HL-60/S4 treated with phorbol 12-myristate 13-acetate at 8.2 ng/mL for 4 days and 3 days (cell line): ENCODE results near the gene NAA50.

Experiments used
- in situ Hi-C: fragments of 300-500 bp; cut with MboI; formaldehyde crosslinking; loops from 2 replicates; pipeline ENCODE4 v1.15.0; 2022; ENCODE audit warnings: low sequenced_read_pairs

The NAA50 gene

DNA sequence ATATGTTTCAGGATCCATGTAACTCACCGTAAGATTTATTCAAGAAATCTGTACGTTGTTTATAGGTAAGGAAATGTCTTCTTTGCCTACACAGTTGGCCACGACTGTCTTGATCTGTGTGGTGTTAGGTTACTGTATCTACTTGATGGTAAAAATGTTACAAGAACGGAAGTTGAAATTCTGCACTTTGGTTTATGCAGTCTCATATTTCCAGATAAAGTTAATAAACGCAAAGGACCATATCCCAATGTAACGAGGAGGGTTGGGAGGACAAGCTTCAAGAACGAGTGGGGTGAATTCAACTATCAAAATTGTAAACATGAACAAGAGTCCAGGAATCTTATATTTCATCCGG lies 50.6 kb downstream of the NAA50 start:
- in situ Hi-C loops: no loop called here

DNA sequence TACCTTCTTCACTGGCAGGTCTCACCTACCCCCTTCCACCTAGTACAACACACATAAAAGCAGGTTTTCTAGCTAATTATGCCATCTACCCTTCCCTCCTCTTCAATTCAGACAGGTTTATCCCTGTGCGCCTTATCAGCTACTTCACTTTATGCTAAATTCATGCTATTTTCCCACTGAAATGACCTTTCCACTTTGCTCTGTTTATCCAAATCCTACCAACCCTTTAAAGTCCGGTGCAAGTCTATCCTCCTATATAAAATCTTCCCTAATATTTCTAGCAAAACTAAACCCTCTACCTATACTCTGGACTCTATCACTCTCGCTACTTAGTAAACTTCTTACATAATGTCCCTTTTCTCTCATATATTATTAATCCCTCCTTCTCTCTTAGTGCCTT lies 55.6 kb downstream of the NAA50 start:
- in situ Hi-C loops: no loop called here

DNA sequence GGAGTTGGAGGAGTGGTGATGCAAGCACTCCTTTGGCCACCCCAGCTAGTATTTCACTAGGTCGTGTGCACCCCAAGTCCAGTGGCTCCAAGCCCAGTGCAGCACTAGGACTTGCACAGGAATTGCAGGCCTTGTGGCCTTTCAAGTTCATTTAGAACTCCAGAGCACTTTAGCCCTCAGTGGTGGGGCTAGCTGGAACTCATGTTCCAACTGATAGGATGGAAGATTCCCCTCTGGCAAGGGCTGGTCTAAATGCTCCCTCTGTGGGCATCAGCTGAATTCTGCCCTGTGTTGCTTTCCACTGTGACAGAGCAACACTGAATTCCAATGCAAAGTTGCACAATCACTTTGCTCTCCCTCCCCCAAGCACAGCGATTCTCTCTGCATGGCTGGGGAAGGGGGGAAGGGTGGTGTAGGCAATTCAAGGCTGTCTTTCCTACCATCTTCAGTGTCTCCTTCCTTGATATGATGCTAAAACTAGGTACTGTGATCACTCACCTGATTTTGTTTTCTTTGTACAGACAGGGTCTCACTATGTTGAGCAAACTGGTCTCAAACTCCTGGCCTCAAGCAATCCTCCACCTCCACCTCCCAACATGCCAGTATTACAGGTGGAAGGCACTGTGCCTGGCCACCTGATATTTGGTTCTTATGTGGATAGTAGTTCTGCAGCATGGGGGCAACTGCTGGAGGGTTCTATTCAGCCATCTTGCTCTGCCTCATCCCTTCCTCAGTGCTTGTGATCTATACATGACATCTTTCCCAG lies 59.9 kb downstream of the NAA50 start:
- in situ Hi-C loops: no loop called here

DNA sequence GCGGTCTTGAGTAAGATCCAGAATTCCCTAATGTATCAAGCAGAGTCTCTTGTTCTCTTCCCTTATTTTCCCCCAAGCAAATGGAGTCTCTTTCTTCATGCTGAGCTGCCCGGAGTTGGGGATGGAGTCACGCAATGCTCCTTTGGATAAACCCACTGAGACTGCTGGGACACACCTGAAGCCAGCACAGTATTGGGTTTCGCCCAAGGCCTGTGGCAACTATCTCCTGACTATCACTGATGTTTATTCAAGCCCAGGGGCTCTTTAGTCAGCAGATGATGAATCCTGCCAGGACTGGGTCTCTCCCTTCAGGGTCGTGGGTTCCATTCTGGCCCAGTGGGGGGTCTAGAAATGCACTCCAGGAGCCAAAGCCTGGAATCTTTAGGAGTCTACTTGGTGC lies 60.9 kb downstream of the NAA50 start:
- in situ Hi-C loops: no loop called here

DNA sequence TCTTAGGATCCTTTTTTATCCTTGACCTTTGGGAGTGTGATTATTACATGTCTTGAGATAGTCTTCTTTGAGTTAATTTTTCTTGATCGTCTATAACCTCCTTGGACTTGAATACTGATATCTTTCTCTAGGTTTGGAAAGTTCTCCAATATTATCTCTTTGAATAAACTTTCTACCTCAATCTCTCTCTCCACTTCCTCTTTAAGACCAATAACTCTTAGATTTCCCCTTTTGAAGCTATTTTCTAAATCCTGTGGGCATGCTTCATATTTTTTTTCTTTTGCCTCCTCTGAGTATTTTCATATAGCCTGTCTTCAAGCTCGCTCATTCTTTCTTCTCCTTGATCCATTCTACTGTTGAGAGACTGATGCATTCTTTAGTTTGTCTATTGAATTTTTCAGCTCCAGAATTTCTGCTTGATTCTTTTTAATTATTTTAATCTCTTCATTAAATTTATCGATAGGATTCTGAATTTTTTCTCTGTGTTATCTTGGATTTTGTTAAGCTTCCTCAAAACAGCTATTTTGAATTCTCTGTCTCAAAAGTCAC lies 61.7 kb downstream of the NAA50 start:
- in situ Hi-C loops: no loop called here

DNA sequence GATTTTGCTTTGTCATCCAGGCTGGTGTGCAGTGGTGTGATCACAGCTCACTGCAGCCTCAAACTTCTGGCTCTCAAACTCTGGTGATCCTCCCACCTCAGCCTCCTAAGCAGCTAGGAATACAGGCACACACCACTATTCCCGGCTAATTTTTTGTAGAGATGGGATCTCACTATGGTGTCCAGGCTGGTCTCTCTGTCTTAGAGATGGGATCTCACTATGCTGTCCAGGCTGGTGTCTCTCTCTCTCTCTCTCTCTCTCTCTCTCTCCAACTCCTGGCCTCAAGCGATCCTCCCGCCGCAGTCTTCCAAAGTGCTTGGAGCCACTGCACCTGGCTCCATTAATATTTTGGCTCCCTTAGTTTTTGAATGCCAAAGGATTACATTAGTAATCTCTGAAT lies 67.3 kb downstream of the NAA50 start:
- in situ Hi-C loops: no loop called here

DNA sequence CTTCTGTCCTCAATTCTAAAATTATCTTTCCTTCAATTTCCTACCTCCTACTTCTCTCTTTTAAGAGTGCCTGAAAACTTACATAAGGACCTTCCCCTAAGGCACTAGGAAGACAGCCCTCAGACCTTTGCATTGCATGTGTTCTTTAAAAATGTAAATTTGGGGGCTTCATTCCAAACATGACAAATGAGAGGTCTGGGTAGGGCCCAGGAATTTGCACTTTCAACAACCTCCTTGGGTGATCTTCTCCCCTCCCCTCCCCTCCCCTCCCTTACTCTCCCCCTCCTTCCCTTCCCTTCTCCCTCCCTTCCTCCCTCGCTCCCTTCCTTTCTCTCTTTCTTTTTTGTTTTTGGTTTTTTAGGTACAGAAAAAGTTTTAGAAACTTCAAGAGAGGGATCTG lies 68.3 kb downstream of the NAA50 start:
- in situ Hi-C loops: no loop called here

DNA sequence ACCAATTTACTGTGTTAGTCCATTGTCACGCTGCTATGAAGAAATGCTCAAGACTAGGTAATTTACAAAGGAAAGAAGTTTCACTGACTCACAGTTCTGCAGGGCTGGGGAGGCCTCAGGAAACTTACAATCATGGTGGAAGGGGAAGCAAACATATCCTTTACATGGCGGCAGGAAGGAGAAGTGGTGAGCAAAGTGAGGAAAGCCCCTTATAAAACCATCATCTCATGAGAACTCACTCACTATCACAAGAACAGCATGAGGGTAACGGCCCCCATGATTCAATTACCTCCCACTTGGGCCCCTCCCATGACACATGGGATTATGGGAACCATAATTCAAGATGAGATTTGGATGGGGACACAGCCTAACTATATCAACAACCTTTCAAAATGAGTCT lies 69.8 kb downstream of the NAA50 start:
- in situ Hi-C loops: no loop called here

DNA sequence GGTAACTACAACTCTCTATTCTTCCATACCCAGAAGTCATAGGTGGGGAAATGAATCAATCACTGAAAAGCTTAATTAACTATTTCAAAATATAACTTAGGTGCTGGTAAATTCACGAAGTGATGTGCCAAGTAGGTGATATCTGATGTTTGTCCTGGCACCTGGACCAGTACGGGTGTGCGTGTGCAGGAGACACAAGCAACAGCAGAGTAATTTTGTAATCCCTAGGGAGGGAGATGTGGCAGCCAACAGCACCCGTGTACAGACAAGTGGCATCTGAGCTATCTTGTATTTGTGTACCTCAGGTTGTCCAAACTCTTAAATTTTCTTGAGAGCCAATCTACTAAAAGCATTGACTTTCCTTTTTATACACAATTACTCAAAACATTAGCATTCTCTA lies 72.5 kb downstream of the NAA50 start:
- in situ Hi-C loops: no loop called here

DNA sequence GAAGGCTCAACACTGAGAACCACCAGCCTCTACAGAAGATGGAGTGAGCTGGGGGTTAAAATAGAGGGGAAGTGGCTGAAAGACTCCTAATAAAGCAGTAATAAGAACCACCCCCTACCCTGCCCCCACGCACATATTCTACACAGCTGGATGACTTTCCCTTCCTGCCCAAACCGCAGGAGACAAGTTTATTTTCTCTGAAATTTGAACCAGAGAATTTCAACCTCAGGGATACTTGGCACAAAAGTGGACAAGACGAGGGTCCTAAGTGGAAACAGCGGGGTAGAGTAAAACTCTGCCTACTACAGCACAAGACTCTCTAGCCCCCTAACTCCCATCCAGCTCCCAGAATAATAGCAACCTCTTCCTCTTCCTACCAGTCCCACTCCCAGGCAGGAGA lies 78.0 kb downstream of the NAA50 start:
- in situ Hi-C loops: no loop called here
